Neural cell (in vitro differentiated cells): ENCODE measurements around the gene CCDC107. TPM values are rescaled to one million over a fixed set of nuclear protein-coding genes. Genes with fewer than 3 reads are reported as not detected.

ENCODE experiments used
- H2AFZ ChIP-seq: fragments of 200-600, 300-800 bp; sonication (generic), shearing (Covaris generic); 2 replicates; pipeline ENCODE4 v1.6.0; 2014; ENCODE audit warnings: low read depth, mild to moderate bottlenecking, antibody characterized with exemption, low read length, moderate library complexity
- H3F3A ChIP-seq: fragments of 200-600 bp; shearing (Covaris generic); 2 replicates; pipeline ENCODE4 v1.6.1; 2016; ENCODE audit warnings: mild to moderate bottlenecking, moderate library complexity, mixed read lengths, antibody characterized with exemption, low read length; ENCODE audit not compliant: insufficient read depth, poor library complexity, severe bottlenecking
- H3K27ac ChIP-seq: fragments of 200-600, 300-800 bp; sonication (generic), shearing (Covaris generic); 2 replicates; pipeline ENCODE4 v1.5.1; 2014; ENCODE audit warnings: mild to moderate bottlenecking, low read length, moderate library complexity
- H3K27me3 ChIP-seq: fragments of 300-800, 200-600 bp; sonication (generic), shearing (Covaris generic); 2 replicates; pipeline ENCODE4 v1.6.0; 2014; ENCODE audit warnings: mild to moderate bottlenecking, low read depth, low read length, moderate library complexity; ENCODE audit not compliant: insufficient read depth
- H3K36me3 ChIP-seq: fragments of 300-800, 200-600 bp; sonication (generic), shearing (Covaris generic); 2 replicates; pipeline ENCODE4 v1.5.1; 2014; ENCODE audit warnings: mild to moderate bottlenecking, antibody characterized with exemption, low read length, moderate library complexity; ENCODE audit not compliant: insufficient read depth
- H3K4me2 ChIP-seq: fragments of 300-800, 200-600 bp; sonication (generic), shearing (Covaris generic); 2 replicates; pipeline ENCODE4 v1.6.0; 2014; ENCODE audit warnings: mild to moderate bottlenecking, low read length
- H3K4me3 ChIP-seq: fragments of 300-800, 200-600 bp; sonication (generic), shearing (Covaris generic); 2 replicates; pipeline ENCODE4 v1.5.1; 2014; ENCODE audit warnings: mild to moderate bottlenecking, low read length, moderate library complexity
- H3K79me2 ChIP-seq: fragments of 200-600 bp; shearing (Covaris generic); replicated peaks from 2 replicates; pipeline ENCODE4 v1.6.0; 2014; ENCODE audit warnings: mild to moderate bottlenecking, low read length, moderate library complexity; ENCODE audit not compliant: insufficient read depth
- H3K9ac ChIP-seq: fragments of 300-800, 200-600 bp; sonication (generic), shearing (Covaris generic); 2 replicates; pipeline ENCODE4 v1.6.1; 2016; ENCODE audit warnings: mild to moderate bottlenecking, low read length, mixed read lengths
- H3K9me2 ChIP-seq: fragments of 200-600 bp; shearing (Covaris generic); 2 replicates; pipeline ENCODE4 v1.6.1; 2016; ENCODE audit warnings: mild to moderate bottlenecking, low read length, mixed read lengths; ENCODE audit not compliant: insufficient read depth
- H3K9me3 ChIP-seq: fragments of 200-600, 300-800 bp; sonication (generic), shearing (Covaris generic); 2 replicates; pipeline ENCODE4 v1.6.1; 2016; ENCODE audit warnings: mild to moderate bottlenecking, mixed run types, low read length, moderate library complexity, mixed read lengths
- H4K20me1 ChIP-seq: fragments of 200-600 bp; shearing (Covaris generic); 2 replicates; pipeline ENCODE4 v1.6.1; 2016; ENCODE audit warnings: mild to moderate bottlenecking, mixed run types; ENCODE audit not compliant: insufficient read depth
- EP300 ChIP-seq: fragments of 450-650 bp; conservative IDR thresholded peaks from 2 replicates; pipeline ENCODE4 v1.6.1; 2014; ENCODE audit warnings: antibody characterized with exemption, mild to moderate bottlenecking, moderate library complexity; ENCODE audit not compliant: poor library complexity, severe bottlenecking
- EZH2 ChIP-seq: fragments of 200-600, 300-800 bp; shearing (Covaris generic), sonication (generic); IDR thresholded peaks from 2 replicates; pipeline ENCODE4 v1.6.1; 2014; ENCODE audit warnings: antibody characterized with exemption, low read length, borderline replicate concordance, mild to moderate bottlenecking; ENCODE audit not compliant: insufficient read depth, poor library complexity, severe bottlenecking
- MXI1 ChIP-seq: fragments of 450-650 bp; conservative IDR thresholded peaks from 2 replicates; pipeline ENCODE4 v1.6.1; 2014; ENCODE audit warnings: antibody characterized with exemption, mild to moderate bottlenecking; ENCODE audit not compliant: poor library complexity, severe bottlenecking
- POLR2AphosphoS5 ChIP-seq: IDR thresholded peaks from 2 replicates; pipeline ENCODE4 v1.6.1; 2012
- RAD21 ChIP-seq: fragments of 450-650 bp; conservative IDR thresholded peaks from 2 replicates; pipeline ENCODE4 v1.6.1; 2014; ENCODE audit warnings: antibody characterized with exemption, mild to moderate bottlenecking, moderate library complexity
- SMC3 ChIP-seq: fragments of 450-650 bp; conservative IDR thresholded peaks from 2 replicates; pipeline ENCODE4 v1.6.1; 2014; ENCODE audit warnings: antibody characterized with exemption, mild to moderate bottlenecking, moderate library complexity; ENCODE audit not compliant: poor library complexity
- TAF1 ChIP-seq: IDR thresholded peaks from 2 replicates; pipeline ENCODE4 v1.6.1; 2012; ENCODE audit warnings: low read depth
- polyA plus RNA-seq: library from polyadenylated mRNA; depleted of rRNA; stranded (reverse); fragments of >200 nt; gene quantifications from 2 replicates; pipeline ENCODE4 v1.2.3, GENCODE V29; 2014
- TF ChIP-seq, protein P1 (sequence below): fragments of 450-650 bp; IDR thresholded peaks from 2 replicates; pipeline ENCODE4 v1.5.1; 2014; ENCODE audit warnings: antibody characterized with exemption, mild to moderate bottlenecking, moderate library complexity; ENCODE audit not compliant: poor library complexity, severe bottlenecking
- TF ChIP-seq, protein P2 (sequence below): IDR thresholded peaks from 2 replicates; pipeline ENCODE4 v1.6.1; 2012; ENCODE audit warnings: borderline replicate concordance

The CCDC107 gene
- polyA plus RNA-seq, 1 donor from 2014 or later = 41.4 TPM

DNA sequence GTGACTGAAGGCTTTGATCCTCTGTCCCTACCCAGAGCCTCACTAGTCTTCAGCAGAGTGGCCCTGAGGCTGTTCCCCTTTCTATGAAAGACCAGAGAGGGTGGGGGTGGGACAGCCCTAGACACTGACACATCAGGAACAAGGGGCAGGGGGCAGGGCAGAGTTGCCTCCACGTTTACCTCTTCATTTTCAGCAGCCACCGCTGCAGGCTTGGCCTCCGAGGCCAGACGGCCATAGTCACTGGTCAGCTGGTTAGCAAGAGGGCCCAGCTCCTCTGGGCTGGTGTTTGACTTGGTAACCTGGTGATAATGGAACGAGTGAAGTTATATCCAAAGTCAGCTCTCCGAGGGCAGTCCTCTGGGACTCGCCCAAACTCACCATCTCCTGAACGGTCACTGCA is 47.3 kb downstream of the CCDC107 start:
- Histone ChIP-seq H3K4me3 (no peak overlapping the region), H4K20me1 (no peaks in the 10 kb centered on the region), H3K9ac (no peak overlapping the region), H3K9me3 (no peaks in the 10 kb centered on the region), H3K4me2 (no peak overlapping the region), H3K27me3 (no peaks in the 10 kb centered on the region), H3K27ac (no peak overlapping the region), H3K36me3 (peaks cover 5% of the 10 kb centered on the region), H2AFZ (no peak overlapping the region), H3F3A (no peaks in the 10 kb centered on the region), H3K9me2 (no peaks in the 10 kb centered on the region), H3K79me2 (no peaks in the 10 kb centered on the region)
- TF ChIP-seq SMC3 (no peak), EP300 (no peak), MXI1 (no peak), TAF1 (no peak), EZH2 (no peak), POLR2AphosphoS5 (no peak), RAD21 (no peak)
- TF ChIP-seq, protein P1, sequence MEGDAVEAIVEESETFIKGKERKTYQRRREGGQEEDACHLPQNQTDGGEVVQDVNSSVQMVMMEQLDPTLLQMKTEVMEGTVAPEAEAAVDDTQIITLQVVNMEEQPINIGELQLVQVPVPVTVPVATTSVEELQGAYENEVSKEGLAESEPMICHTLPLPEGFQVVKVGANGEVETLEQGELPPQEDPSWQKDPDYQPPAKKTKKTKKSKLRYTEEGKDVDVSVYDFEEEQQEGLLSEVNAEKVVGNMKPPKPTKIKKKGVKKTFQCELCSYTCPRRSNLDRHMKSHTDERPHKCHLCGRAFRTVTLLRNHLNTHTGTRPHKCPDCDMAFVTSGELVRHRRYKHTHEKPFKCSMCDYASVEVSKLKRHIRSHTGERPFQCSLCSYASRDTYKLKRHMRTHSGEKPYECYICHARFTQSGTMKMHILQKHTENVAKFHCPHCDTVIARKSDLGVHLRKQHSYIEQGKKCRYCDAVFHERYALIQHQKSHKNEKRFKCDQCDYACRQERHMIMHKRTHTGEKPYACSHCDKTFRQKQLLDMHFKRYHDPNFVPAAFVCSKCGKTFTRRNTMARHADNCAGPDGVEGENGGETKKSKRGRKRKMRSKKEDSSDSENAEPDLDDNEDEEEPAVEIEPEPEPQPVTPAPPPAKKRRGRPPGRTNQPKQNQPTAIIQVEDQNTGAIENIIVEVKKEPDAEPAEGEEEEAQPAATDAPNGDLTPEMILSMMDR = no peak
- TF ChIP-seq, protein P2, sequence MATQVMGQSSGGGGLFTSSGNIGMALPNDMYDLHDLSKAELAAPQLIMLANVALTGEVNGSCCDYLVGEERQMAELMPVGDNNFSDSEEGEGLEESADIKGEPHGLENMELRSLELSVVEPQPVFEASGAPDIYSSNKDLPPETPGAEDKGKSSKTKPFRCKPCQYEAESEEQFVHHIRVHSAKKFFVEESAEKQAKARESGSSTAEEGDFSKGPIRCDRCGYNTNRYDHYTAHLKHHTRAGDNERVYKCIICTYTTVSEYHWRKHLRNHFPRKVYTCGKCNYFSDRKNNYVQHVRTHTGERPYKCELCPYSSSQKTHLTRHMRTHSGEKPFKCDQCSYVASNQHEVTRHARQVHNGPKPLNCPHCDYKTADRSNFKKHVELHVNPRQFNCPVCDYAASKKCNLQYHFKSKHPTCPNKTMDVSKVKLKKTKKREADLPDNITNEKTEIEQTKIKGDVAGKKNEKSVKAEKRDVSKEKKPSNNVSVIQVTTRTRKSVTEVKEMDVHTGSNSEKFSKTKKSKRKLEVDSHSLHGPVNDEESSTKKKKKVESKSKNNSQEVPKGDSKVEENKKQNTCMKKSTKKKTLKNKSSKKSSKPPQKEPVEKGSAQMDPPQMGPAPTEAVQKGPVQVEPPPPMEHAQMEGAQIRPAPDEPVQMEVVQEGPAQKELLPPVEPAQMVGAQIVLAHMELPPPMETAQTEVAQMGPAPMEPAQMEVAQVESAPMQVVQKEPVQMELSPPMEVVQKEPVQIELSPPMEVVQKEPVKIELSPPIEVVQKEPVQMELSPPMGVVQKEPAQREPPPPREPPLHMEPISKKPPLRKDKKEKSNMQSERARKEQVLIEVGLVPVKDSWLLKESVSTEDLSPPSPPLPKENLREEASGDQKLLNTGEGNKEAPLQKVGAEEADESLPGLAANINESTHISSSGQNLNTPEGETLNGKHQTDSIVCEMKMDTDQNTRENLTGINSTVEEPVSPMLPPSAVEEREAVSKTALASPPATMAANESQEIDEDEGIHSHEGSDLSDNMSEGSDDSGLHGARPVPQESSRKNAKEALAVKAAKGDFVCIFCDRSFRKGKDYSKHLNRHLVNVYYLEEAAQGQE = no peak

DNA sequence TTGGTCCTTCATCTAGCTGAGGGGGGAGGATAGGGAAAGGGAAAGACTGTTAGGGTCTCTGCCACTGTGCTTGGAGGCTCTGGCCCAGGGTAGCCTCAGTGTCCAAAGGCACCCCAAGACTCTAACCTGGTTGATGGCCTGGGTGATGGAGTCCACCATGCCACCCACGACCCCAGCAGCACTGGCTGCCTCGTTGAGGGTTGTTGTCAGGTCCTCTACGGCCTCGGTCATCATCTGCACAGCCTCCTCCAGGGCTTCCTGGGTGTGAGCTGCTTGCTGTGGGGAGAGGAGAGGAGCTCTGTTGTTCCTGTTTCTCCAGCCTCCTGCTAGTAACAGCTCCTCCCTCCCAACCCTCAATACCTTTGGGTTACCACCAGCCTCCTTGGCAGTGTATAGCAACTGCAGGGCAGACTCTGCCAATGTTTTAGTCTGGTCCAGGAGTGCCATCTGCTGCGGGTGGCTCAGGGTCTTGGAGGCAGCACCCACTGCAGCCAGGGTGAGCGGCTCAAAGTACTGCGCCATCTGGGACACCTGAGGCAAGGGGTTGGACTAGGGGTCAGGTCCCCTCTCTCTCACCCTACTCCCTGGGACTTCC is 47.8 kb downstream of the CCDC107 start:
- Histone ChIP-seq H3F3A (no peaks in the 10 kb centered on the region), H3K4me2 (no peak overlapping the region), H3K4me3 (no peak overlapping the region), H3K79me2 (no peaks in the 10 kb centered on the region), H4K20me1 (no peaks in the 10 kb centered on the region), H2AFZ (no peak overlapping the region), H3K9me2 (no peaks in the 10 kb centered on the region), H3K9me3 (no peaks in the 10 kb centered on the region), H3K9ac (no peak overlapping the region), H3K36me3 (peaks cover 9% of the 10 kb centered on the region), H3K27me3 (no peaks in the 10 kb centered on the region), H3K27ac (no peak overlapping the region)
- TF ChIP-seq, protein P2 = no peak
- TF ChIP-seq, protein P1 = no peak
- TF ChIP-seq TAF1 (no peak), RAD21 (no peak), MXI1 (no peak)
